CD14-positive monocyte (primary cell): ENCODE measurements around the gene APP. TPM values are rescaled to one million over a fixed set of nuclear protein-coding genes. Genes with fewer than 3 reads are reported as not detected.
A peak's percentile ranks its signal among the peaks of the same experiment; 100 is the strongest.

ENCODE experiments used
- DNase-seq, 3 donors: peaks; one replicate each; pipeline ENCODE4 v3.0.0-alpha.2; 2011 to 2022
- H2AFZ ChIP-seq: 2 replicates; pipeline ENCODE4 v1.6.0; 2012; ENCODE audit warnings: mild to moderate bottlenecking, low read depth, low read length, inconsistent platforms; ENCODE audit not compliant: insufficient read depth, poor library complexity, severe bottlenecking
- H3K27ac ChIP-seq, 2 donors: 1 replicate in 1 of 2; 2 replicates in 1 of 2; pipeline ENCODE4 v1.5.1; 2012 to 2013; ENCODE audit warnings: low read length in 2 of 2, control low read depth in 1 of 2, inconsistent platforms in 1 of 2, low read depth in 1 of 2, mild to moderate bottlenecking in 1 of 2
- H3K27me3 ChIP-seq, 2 donors: one replicate each; pipeline versions ENCODE4 v1.6.0 to v1.6.1; 2011 to 2013; ENCODE audit warnings: low read length in 2 of 2; ENCODE audit not compliant: control insufficient read depth in 2 of 2, insufficient read depth in 2 of 2
- H3K36me3 ChIP-seq, 2 donors: replicated peaks in 1 of 2; 1 replicate in 1 of 2; 2 replicates in 1 of 2; pipeline versions ENCODE4 v1.5.1 to v1.6.1; 2012 to 2013; ENCODE audit warnings: low read length in 2 of 2, control low read depth in 1 of 2, inconsistent platforms in 1 of 2, mild to moderate bottlenecking in 1 of 2; ENCODE audit not compliant: insufficient read depth in 2 of 2, control insufficient read depth in 1 of 2
- H3K4me1 ChIP-seq, 2 donors: 1 replicate in 1 of 2; 2 replicates in 1 of 2; pipeline versions ENCODE4 v1.5.1 to v1.6.1; 2012 to 2013; ENCODE audit warnings: low read length in 2 of 2, control low read depth in 1 of 2, inconsistent platforms in 1 of 2, mild to moderate bottlenecking in 1 of 2, moderate library complexity in 1 of 2; ENCODE audit not compliant: insufficient read depth in 2 of 2, control insufficient read depth in 1 of 2
- H3K4me2 ChIP-seq: replicated peaks from 2 replicates; pipeline ENCODE3; 2012; ENCODE audit warnings: low read length, moderate library complexity, mild to moderate bottlenecking; ENCODE audit not compliant: poor library complexity, severe bottlenecking; ENCODE audit errors: extremely low read depth
- H3K4me3 ChIP-seq, 3 experiments: fragments of 200-600 bp in 1 of 3; sonication (generic) in 1 of 3; replicated peaks in 1 of 3; 1 replicate in 2 of 3; 2 replicates in 1 of 3; pipeline ENCODE4 v1.5.1; 2011 to 2013; ENCODE audit warnings: low read length in 3 of 3, mild to moderate bottlenecking in 3 of 3, control low read depth in 2 of 3, low read depth in 2 of 3, inconsistent platforms in 1 of 3, moderate library complexity in 1 of 3
- H3K79me2 ChIP-seq: 2 replicates; pipeline ENCODE4 v1.6.0; 2012; ENCODE audit warnings: mild to moderate bottlenecking, control low read depth, inconsistent platforms, low read length, moderate library complexity; ENCODE audit not compliant: insufficient read depth
- H3K9ac ChIP-seq: 2 replicates; pipeline ENCODE4 v1.6.0; 2017; ENCODE audit warnings: low read length, mild to moderate bottlenecking; ENCODE audit not compliant: insufficient read depth, poor library complexity, severe bottlenecking
- H3K9me3 ChIP-seq, 2 donors: replicated peaks in 1 of 2; 1 replicate in 1 of 2; 2 replicates in 1 of 2; pipeline versions ENCODE4 v1.5.1 to v1.6.1; 2012 to 2013; ENCODE audit warnings: low read length in 2 of 2, control low read depth in 1 of 2; ENCODE audit not compliant: control insufficient read depth in 1 of 2, insufficient read depth in 1 of 2
- H4K20me1 ChIP-seq: 2 replicates; pipeline ENCODE4 v1.6.0; 2012; ENCODE audit warnings: mild to moderate bottlenecking, low read length, control low read depth, moderate library complexity; ENCODE audit not compliant: insufficient read depth
- H3K27ac Mint-ChIP-seq, 7 donors: one replicate each; pipeline ENCODE4 v1.8.0; 2020; ENCODE audit warnings: mild to moderate bottlenecking in 7 of 7, mixed read lengths in 7 of 7, moderate library complexity in 6 of 7, inconsistent platforms in 2 of 7
- H3K27me3 Mint-ChIP-seq, 3 donors: one replicate each; pipeline ENCODE4 v1.8.0; 2021 to 2022; ENCODE audit warnings: low read depth in 3 of 3, mild to moderate bottlenecking in 3 of 3, mixed read lengths in 3 of 3, moderate library complexity in 3 of 3, inconsistent platforms in 1 of 3
- H3K36me3 Mint-ChIP-seq, 2 donors: one replicate each; pipeline ENCODE4 v1.8.0; 2020; ENCODE audit warnings: mixed read lengths in 2 of 2, inconsistent platforms in 1 of 2, mild to moderate bottlenecking in 1 of 2
- H3K4me1 Mint-ChIP-seq: one replicate; pipeline ENCODE4 v1.8.0; 2020; ENCODE audit warnings: mild to moderate bottlenecking, mixed read lengths
- H3K4me3 Mint-ChIP-seq, 2 donors: one replicate each; pipeline ENCODE4 v1.8.0; 2020; ENCODE audit warnings: mild to moderate bottlenecking in 2 of 2, mixed read lengths in 2 of 2, moderate library complexity in 1 of 2
- H3K9me3 Mint-ChIP-seq, 7 donors: one replicate each; pipeline ENCODE4 v1.8.0; 2020 to 2022; ENCODE audit warnings: mixed read lengths in 7 of 7, mild to moderate bottlenecking in 6 of 7, moderate library complexity in 6 of 7, inconsistent platforms in 2 of 7
- WGBS: methylation state at CpG from one replicate; pipeline ENCODE4 v1.1.5; 2013; ENCODE audit warnings: missing lambda C conversion rate; ENCODE audit not compliant: insufficient coverage; 5-methylcytosine and 5-hydroxymethylcytosine counted together
- intact Hi-C, 2 donors: fragments of 100-400 bp; cut with micrococcal nuclease; formaldehyde crosslinking; loops; one replicate each; pipeline versions ENCODE4 v1.15.0 to v1.15.1; 2023
- polyA plus RNA-seq, 3 donors: library from polyadenylated mRNA; depleted of rRNA in 1 of 3; unstranded in 2 of 3; stranded (reverse) in 1 of 3; fragments of 300-500 nt in 2 of 3; fragments of >200 nt in 1 of 3; fragmentation: Illumina TruSeq in 2 of 3; gene quantifications; 1 replicate in 2 of 3; 2 replicates in 1 of 3; pipeline ENCODE4 v1.2.3, GENCODE V29; 2012 to 2021
- TF ChIP-seq, protein P1 (sequence below): fragments of 200-600 bp; IDR thresholded peaks from one replicate; pipeline ENCODE4 v1.8.0; 2022; ENCODE audit warnings: antibody characterized with exemption, mild to moderate bottlenecking

Gene APP
- polyA plus RNA-seq, 3 donors: 28.0 to 118 (median 35.1) TPM

DNA sequence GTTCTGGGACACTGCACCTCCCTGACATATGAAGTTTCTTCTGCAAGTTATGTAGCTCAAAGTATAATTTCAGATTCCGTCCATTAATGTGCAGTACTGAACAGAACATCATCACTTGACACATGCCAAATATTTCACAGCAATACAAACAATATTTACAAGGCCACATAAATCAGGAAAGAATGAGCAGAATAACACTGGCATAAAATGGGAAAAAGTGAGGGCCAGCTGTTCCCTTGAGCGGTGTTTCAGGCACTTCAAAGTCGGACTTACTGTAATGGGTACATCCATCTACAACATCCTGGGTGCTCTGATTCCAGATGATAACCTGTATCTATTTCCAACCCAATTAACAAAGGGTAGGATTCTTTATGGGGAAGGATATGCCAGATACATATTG, 217.4 kb downstream of the APP start:
- Mint-ChIP-seq H3K27ac (peak overlapping the region in 2 of 7 donors; percentile 25 to 57), H3K4me1 (peaks cover 2% of the 10 kb centered on the region), H3K27me3 (no peaks in the 10 kb centered on the region), H3K36me3 (peaks cover 40 to 48% of the 10 kb centered on the region in 2 donors), H3K9me3 (no peaks in the 10 kb centered on the region), H3K4me3 (no peak overlapping the region)
- H2AFZ ChIP-seq: no peak overlapping the region
- no CpG with 5 or more reads among the region's 3 CpGs for WGBS
- no peak overlapping the region for H3K4me3 ChIP-seq
- no peaks in the 10 kb centered on the region for H3K4me1 ChIP-seq
- peaks cover 15 to 35% of the 10 kb centered on the region in 2 donors for H3K36me3 ChIP-seq
- no peaks in the 10 kb centered on the region for H4K20me1 ChIP-seq
- no peak overlapping the region for H3K4me2 ChIP-seq
- no peaks in the 10 kb centered on the region for H3K27me3 ChIP-seq
- intact Hi-C loops: no loop called here
- no peaks in the 10 kb centered on the region for H3K79me2 ChIP-seq
- H3K9ac ChIP-seq: no peak overlapping the region
- peak overlapping the region in 1 of 2 donors; percentile 0 for H3K27ac ChIP-seq
- no peaks in the 10 kb centered on the region for H3K9me3 ChIP-seq
- TF ChIP-seq, protein P1, sequence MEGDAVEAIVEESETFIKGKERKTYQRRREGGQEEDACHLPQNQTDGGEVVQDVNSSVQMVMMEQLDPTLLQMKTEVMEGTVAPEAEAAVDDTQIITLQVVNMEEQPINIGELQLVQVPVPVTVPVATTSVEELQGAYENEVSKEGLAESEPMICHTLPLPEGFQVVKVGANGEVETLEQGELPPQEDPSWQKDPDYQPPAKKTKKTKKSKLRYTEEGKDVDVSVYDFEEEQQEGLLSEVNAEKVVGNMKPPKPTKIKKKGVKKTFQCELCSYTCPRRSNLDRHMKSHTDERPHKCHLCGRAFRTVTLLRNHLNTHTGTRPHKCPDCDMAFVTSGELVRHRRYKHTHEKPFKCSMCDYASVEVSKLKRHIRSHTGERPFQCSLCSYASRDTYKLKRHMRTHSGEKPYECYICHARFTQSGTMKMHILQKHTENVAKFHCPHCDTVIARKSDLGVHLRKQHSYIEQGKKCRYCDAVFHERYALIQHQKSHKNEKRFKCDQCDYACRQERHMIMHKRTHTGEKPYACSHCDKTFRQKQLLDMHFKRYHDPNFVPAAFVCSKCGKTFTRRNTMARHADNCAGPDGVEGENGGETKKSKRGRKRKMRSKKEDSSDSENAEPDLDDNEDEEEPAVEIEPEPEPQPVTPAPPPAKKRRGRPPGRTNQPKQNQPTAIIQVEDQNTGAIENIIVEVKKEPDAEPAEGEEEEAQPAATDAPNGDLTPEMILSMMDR: no peak
- DNase-seq: no peak

DNA sequence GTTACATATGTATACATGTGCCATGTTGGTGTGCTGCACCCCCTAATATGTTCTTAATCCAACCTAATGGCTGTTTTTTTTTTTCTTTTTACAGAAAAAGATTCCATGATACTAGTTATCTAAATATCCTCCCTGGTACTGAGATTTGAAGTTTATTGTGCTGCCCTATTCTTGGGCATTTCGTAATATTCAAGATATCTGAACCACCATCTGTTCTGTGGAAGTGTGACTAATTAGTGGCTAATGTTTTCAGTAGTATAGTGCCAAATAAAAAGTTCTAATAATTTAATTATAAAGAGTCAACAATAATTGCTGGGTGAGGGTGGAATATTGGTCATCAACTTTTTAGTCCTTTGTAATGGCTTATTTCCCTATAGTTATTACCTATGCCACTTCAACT, 218.3 kb downstream of the APP start:
- H3K9ac ChIP-seq: no peak overlapping the region
- intact Hi-C loops: no loop called here
- H3K4me2 ChIP-seq: no peak overlapping the region

More for the DNA sequence above, 218.3 kb downstream of the APP start:
- H3K4me3 Mint-ChIP-seq: no peak overlapping the region
- H2AFZ ChIP-seq: no peak overlapping the region
- H4K20me1 ChIP-seq: no peaks in the 10 kb centered on the region
- no CpG with 5 or more reads among the region's 1 CpG for WGBS
- H3K9me3 Mint-ChIP-seq: no peaks in the 10 kb centered on the region
- H3K36me3 ChIP-seq: peaks cover 15 to 35% of the 10 kb centered on the region in 2 donors
- TF ChIP-seq, protein P1: no peak
- H3K79me2 ChIP-seq: no peaks in the 10 kb centered on the region
- H3K27me3 Mint-ChIP-seq: no peaks in the 10 kb centered on the region
- H3K27ac ChIP-seq: no peak overlapping the region
- H3K4me3 ChIP-seq: no peak overlapping the region
- no peaks in the 10 kb centered on the region for H3K27me3 ChIP-seq
- peaks cover 2% of the 10 kb centered on the region for H3K4me1 Mint-ChIP-seq
- DNase-seq: no peak
- H3K4me1 ChIP-seq: no peaks in the 10 kb centered on the region
- peaks cover 42 to 49% of the 10 kb centered on the region in 2 donors for H3K36me3 Mint-ChIP-seq
- H3K27ac Mint-ChIP-seq: no peak overlapping the region
- H3K9me3 ChIP-seq: no peaks in the 10 kb centered on the region
